Inferior parietal cortex (tissue), 1 donor: ENCODE measurements around the gene ZKSCAN7.
A peak's percentile ranks its signal among the peaks of the same experiment; 100 is the strongest.
"Not testable (repeated sequence)": the region's sequence is repeated elsewhere in the genome, so short reads cannot be mapped to it uniquely, and the experiment has no call there.

Experiments
- DNase-seq: peaks from one replicate; pipeline ENCODE4 v3.0.0-alpha.2; 2016; ENCODE audit errors: extremely low spot score

ZKSCAN7 gene

DNA sequence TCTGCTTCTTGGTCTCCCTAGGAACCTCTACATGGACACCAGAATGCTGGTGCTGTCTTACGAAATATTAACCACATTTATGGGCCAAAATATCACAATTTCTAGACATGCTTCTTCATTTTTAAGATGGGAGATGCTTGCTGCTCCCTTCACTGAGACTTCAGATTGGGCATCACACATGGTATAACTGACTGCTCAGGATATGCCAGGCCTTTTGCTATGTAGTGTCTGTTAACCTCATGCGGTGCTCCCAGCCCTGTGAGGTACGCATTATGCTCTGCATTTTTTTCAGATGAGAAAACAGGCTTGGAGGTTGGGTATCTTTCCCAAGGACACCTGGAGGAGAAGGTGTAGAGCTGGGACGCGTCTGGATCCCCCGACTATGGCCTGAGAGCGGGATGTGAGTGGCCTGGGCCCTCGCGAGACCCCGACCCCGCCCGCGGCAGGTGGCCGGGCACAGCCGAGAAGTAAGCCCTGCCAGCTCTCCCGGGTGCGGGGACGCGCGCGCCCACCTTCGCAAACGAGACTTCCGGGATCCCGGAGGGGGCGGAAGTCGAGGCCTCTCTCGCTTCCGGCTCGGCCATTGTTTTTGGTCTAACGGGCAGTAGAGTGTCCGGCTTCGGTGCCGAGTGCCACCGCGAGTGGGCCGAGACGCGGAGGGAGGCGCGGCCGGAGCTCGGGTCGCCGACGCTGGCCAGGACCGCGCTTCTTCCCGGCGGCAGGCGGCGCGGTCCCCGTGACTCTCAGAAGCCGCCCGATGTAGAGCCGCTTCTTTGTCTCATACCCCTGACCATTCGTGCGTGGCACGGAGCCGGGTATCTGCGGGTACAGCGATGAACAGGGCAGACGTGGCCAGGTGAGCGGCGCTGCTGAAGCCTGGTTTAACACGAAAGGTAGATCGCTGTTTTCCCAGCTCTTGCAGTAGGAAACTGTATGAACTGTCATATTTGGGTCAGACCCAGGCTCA lies at the start of gene ZKSCAN7:
Gene ZKSCAN7 (plus strand): TSS at position 568 of the 967 bp plus-strand sequence. CDS start 1,855 bp downstream, outside the sequence.
- DNase-seq: peak; percentile 73

DNA sequence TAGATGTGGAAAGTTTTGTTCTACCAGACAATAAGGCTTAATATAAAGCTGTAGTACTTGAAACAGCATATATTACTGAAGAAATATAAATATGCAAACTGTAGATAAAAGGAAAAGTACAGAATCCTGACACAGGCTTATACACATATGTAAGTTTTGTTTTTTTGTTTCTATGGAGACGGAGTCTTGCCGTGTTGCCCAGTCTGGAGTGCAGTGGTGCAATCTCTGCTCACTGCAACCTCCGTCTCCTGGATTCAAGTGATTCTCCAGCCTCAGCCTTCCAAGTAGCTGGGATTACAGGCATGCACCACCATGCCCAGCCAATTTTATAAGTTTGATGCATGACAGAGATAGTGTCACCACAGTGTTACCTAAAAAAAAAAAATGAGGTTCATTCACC lies 48.4 kb upstream of the ZKSCAN7 start:
- DNase-seq: no peak

DNA sequence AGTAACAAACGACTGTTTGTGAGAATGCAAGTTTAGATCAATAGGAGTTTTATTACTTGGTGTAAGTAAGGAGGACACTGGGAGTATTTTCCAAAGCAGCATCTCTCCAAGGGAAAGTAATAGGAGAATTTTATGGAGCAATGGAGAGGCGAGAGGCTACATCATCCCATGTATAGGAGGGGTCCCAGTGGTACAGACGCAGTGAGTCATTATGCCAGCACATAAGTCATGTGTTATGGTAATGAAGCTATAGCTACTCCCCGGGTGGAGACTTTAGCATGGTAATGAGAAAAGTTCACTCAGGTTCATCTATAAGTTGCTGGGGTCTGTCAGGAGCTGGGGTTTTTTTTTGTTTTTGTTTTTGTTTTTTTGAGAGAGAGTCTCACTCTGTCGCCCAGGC lies 48.0 kb upstream of the ZKSCAN7 start:
- DNase-seq: no peak

DNA sequence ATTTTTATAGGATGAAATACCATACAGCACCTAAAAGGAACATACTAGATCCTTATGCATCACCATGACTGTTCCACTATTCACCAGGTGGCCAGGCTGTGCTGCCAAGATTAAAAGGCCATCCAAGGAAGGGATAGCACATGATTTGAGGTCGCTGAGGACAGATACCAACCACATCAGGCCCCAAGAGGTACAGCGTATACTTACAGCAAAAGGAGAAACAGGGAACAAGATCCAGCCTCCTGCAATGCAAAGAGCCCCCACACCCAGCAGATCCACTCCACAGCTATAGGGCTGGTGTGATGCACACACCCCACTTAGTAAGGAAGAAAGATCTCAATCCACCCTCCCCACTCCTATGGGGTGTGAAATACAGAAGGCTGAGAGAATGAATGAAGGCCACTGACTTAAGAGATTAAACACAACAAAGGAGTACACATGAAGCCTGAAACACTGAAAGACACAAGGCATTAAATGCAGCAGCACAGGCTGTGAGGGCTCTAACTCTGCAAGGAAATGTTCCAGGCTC lies 45.5 kb upstream of the ZKSCAN7 start:
- peak; percentile 7 for DNase-seq

DNA sequence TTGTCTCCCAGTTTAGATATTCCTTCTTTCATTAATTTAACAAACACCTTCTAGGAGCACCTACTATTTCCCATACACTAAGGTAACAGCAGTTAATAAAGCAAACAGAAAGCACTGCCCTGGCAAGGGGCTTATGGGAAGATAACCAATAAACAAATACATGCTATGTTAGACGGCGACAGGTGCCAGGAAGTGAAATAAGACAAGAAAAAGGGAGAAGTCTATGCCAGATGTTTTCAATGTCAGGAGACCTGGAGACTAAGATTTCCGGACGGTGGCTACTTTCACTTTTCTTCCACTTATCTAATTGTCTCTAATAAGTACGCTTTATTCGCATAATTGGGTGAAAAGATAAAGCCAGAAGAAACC lies 45.0 kb upstream of the ZKSCAN7 start:
- DNase-seq: peak; percentile 31

DNA sequence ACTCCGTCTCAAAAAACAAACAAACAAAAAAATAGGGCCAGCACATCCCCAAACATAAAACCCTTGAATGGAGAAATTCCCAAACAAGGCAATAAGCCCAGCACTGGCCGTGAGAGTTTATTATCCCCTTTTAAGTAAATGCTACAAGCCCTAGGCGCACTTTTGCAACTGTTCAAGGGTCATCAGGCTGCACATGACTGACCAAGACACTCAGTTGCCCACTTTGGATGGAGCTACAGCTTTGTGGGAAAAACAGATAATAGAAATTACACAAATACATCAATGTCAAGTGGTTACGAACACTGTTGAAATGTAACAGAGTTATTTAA lies 43.8 kb upstream of the ZKSCAN7 start:
- DNase-seq: peak; percentile 6

DNA sequence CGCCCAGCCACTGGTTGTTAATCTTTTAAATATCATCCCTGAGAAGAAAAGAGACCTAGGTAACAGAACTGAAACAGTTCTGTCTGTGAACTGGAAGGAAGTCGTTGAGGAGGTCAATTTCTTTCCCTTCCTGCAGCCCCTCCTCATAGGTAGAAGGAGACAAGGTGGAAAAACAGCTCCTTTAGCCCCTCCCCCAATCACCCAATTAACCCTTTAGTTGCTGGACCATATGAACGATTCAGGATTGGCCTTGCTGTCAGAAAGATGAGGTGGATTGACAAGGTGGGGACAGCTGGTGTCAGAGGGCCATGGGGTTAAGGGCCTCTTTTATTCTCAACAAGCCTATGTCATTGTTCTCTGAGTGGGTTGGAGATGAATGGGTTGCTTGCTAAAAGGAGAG lies 41.5 kb upstream of the ZKSCAN7 start:
- DNase-seq: no peak

DNA sequence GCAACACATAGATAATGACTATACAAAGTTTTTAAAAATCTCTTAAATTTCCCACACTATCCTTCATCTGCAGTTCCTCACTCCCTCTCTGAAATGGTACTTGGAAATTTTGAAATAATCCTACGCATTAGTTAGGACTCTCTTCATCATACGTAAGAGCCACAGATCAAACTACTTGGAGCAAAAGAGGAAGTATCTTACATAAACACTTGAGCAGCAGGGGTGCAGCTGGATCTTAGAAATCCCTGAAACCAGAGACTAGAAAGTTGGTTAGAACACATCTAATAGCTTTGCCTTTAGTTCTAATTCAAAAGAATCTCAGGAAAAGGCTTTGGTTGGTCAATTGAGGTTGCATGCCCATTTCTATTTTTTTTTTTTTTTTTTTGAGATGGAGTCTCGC lies 38.8 kb upstream of the ZKSCAN7 start:
- DNase-seq: no peak

DNA sequence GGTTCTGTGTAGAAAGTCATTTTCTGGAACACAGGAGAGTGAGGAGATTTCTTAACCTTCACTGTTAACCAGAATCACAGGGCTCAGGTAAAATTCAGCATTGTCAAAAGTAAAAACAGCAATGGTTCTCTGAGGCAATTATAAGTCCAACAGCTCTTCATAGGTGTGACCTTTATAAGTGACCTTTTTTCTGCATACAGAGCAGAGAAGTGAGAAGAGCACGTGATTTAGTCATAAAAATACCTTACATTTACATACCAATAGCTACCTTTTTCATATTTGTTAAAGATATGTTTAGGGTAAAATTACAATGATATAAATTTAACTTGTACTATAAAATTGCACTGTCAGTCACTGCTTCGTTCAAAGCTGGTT lies 36.2 kb upstream of the ZKSCAN7 start:
- no peak for DNase-seq

DNA sequence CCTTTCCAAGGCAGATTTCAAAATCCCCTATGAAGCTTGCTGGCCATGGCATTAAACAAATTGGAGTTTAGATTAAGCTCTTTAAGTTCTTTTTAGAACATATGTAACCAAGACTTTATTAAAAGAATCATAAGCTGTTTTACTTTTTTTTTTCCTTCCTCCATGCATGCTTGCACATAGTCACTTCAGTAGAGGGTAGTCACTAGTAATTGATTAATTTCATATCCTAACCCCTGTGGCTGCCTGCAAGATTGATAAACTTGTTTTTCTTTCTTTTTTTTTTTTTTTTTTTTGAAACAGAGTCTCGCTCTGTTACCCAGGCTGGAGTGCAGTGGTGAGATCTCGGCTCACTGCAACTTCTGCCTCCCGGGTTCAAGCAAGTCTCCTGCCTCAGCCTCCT lies 33.3 kb upstream of the ZKSCAN7 start:
- no peak for DNase-seq

DNA sequence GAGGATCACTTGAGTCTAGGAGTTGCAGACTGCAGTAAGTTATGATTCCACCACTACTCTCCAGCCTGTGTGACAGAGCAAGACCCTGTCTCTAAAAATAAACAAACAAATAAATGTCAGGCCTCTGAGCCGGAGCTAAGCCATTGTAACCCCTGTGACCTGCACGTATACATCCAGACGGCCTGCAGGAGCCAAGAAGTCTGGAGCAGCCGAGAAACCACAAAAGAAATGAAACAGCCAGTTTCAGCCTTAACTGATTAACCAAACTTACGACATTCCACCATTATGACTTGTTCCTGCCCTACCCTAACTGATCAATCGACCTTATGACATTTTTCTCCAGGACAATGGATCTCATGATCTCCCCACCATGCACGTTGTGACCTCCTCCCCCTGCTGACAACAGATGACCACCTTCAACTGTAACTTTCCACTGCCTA lies 32.5 kb upstream of the ZKSCAN7 start:
- DNase-seq: no peak

DNA sequence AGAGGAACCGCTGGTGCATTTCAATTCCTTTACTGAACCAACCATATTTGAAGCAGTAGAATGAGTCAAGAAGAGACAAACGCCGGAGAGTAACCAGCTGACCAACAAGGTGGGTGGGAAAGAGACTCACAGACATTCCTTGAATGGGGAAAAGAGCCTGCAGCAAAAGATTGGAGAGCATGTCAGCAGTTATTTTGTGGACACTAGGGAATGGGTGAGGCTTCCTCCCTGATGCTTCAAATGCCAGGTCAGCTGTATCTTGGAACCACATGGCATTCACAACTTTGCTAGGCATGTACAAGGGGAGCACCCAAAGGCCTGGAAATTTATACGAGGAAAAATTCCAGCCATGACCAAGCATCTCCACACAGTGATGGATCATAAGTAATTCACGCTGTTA lies 29.9 kb upstream of the ZKSCAN7 start:
- DNase-seq: no peak

DNA sequence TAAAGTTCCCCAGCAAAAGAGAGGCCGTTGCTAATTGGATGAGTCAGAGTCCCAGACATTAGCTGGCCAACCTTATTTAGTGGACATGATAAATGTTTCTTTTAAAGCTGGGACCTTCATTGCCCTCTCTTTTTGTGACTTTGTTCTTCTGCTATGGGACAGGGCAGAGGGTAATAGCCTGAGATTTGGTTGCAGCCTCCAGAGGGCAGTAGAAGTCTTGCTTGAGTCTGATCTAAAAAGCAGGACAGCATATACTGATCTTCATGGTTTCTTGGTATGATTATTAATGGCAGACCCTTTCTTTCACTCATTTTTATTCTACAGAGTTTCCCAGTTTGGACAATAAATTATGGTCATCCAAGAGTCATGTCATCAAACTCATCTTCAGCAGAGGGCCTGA lies 25.1 kb upstream of the ZKSCAN7 start:
- DNase-seq: no peak

DNA sequence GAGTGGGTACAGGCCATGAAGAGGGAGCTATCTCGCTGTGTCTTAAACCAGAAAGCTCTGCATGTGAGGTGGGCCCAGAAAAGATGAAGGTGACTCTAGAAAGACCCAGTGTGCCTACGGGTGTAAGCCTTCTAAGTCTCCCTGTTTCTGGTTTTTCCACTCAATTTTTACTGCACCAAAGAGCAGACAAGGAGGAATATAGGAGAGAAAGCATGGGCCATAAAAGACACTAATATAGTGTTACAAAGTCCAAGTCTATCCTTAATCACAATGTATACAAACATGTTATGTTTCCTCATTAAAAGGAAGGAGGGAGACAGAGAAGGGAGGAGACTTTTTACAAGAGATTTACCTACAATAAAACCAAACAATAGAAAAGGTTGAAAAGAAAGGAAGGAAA lies 24.1 kb upstream of the ZKSCAN7 start:
- no peak for DNase-seq

DNA sequence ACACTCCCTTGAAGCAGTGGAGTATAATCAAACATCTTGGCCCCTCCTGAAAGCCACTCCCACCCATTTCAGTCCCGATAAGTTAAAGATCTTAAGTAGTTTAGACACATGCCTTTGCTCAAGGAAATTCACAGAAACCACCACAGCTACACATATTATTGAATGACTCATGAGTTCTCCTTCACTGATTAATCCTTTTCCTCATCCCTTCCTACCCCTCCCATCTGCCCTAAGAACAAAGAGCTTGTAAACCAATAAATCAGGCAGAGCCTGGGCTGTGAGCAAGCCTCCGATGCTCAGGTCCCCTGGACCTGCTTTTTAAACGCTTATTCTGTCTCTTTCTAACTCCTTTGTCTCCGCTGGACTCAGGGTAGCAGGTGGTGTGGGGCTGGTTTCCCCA lies 20.3 kb upstream of the ZKSCAN7 start:
- not testable (repeated sequence) for DNase-seq

DNA sequence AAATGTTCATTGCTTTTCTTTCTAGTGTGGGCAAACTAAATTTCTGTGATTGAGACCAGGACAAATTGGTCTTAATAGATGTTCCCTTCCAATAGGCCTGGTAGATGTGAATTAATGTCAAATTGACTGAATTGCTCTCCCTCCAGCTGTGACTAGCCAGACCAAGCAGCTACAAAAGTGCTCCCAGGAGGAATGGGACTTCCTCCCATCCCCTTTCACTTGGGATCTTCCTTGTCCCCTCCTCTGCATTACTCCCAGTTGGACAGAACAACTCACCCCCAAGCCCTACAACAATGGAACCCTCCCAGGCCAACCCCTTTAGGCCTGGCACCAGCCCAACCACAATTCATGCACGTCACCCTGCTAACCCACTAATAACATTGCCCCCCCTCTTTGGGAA lies 19.6 kb upstream of the ZKSCAN7 start:
- no peak for DNase-seq

DNA sequence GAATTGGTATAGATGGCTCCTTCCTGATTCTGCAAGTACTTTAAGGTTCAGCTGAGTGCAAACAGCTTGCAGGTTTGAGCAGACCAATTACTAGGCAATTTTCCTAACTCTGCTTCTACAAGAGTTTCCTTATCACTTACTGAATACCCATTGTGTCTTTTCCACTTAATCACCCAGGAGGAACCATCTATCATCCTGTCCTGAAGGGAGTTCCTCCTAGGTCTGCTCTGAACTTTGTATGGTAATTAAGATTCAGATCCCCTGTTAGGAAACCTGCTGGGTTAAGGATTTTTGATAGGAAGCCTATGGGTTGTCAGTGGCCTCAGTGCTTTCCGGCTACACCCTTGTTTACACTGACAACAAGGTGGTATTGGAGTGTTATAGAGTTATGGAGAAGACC lies 10.2 kb upstream of the ZKSCAN7 start:
- DNase-seq: not testable (repeated sequence)

DNA sequence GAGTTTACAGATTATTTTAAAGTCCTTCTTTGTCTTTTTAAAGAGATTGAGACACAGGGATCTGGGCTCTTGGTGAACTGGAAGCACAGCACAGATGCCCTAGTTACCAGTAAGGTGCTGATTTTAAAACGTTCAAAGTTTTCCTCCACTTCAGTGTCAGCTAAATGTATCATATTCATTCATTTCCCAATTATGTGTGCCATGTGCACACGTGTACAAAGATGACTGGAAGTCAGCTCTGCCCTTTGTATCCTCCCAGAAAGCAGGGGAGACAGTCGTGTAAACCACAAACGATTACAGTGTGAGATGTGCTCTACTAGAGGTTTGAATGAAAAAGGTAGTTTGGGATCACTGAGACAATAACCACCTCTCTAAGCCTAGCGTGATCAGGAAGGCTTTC lies 730 bp downstream of the ZKSCAN7 start:
- no peak for DNase-seq

DNA sequence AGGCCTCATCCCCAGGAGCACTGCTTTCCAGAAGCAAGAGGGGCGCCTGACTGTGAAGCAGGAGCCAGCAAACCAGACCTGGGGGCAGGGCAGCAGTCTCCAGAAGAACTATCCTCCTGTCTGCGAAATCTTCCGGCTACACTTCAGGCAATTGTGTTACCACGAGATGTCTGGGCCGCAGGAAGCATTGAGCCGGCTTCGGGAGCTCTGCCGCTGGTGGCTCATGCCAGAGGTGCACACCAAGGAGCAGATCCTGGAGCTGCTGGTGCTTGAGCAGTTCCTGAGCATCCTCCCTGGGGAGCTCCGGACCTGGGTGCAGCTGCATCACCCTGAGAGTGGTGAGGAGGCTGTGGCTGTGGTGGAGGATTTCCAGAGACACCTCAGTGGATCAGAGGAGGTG lies 2.1 kb downstream of the ZKSCAN7 start:
- DNase-seq: no peak

DNA sequence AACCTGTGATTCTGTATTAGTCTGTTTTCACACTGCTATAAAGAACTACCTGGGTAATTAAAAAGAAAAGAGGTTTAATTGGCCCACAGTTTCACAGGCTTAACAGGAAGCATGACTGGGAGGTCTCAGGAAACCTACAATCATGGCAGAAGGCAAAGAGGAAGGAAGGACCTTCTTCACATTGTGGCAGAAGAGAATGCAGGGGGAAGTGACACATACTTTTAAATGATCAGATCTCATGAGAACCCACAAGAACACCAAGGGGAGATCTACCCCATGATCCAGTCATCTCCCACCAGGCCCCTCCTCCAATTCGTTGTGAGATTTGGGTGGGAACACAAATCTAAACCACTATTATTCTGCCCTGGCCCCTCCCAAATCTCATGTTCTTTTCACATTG lies 6.1 kb downstream of the ZKSCAN7 start:
- DNase-seq: no peak

DNA sequence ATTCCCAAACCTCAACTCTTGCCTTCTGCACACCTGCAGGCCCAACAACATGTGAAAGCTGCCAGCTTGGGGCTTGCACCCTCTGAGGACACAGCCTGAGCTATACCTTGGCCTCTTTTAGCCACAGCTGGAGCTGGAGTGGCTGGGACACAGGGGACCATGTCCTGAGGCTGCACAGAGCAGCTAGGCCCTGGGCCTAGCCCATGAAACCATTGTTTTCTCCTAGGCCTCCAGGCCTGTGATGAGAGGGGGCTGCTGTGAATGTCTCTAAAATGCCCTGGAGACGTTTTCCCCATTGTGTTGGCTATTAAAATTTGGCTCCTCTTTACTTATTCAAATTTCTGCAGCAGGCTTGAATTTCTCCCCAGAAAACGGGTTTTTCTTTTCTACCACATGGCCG lies 7.2 kb downstream of the ZKSCAN7 start:
- DNase-seq: no peak

DNA sequence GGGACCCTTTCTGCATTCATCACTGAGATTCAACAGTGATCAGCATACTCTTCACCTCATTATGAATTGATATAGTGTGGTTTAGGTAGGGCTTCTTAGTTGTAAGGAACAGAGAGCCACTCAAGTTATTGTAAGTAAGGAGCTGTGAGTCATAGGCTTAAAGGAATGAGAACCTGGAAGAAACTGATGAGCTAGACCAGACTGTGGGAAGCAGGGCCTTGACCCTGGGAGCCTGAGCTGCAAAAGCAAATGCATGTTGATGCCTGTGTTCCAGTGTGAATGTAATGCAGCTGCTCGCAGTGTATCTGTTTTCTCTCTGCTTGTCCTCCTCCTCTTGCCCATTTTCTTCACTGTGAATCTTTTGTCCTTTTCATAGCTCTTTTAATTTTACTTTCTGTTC lies 13.6 kb downstream of the ZKSCAN7 start:
- no peak for DNase-seq

DNA sequence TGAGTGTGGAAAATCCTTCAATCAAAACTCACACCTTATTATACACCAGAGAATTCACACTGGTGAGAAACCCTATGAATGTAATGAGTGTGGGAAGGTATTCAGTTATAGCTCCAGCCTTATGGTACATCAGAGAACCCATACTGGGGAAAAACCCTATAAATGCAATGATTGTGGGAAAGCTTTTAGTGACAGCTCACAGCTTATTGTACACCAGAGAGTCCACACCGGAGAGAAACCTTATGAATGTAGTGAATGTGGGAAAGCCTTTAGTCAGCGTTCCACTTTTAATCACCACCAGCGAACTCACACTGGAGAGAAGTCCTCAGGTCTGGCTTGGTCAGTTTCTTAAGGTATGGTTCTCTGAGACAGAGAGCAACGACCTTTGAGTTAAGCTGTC lies 16.0 kb downstream of the ZKSCAN7 start:
- no peak for DNase-seq

DNA sequence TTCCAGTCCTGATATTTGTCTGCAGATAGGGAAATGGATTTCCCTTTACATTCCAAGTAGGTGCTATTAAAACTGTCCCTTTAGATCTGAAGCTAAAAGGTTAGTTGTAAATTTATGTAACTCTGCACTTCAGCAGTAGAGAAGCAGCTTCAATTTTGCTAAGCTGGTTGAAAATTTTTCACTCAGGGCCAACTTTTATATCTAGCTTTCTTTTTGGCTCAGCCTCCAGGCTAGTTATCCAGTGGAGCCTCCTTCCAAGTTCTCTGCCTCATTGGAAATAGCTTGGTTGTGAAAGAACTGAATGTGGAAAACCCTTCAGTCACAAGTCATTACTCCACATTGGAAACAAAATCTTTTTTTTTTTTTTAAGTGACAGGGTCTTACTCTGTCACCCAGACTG lies 21.6 kb downstream of the ZKSCAN7 start:
- DNase-seq: no peak
